H9 (cell line): ENCODE measurements around the gene RMDN2. TPM values are rescaled to one million over a fixed set of nuclear protein-coding genes. Genes with fewer than 3 reads are reported as not detected.

Experiments used
- DNase-seq: peaks from one replicate; pipeline ENCODE4 v3.0.0-alpha.2; 2017
- H2AFZ ChIP-seq: one replicate; pipeline ENCODE4 v1.6.1; 2013; ENCODE audit warnings: mild to moderate bottlenecking, low read length, control low read depth, moderate library complexity
- H2AK5ac ChIP-seq: 2 replicates; pipeline ENCODE4 v1.6.1; 2013; ENCODE audit warnings: low read length, control low read depth, mixed read lengths; ENCODE audit not compliant: insufficient read length
- H2BK120ac ChIP-seq: one replicate; pipeline ENCODE4 v1.6.1; 2013; ENCODE audit warnings: low read depth, mild to moderate bottlenecking, low read length, control low read depth, inconsistent platforms; ENCODE audit not compliant: poor library complexity, severe bottlenecking
- H2BK12ac ChIP-seq: 2 replicates; pipeline ENCODE4 v1.6.1; 2013; ENCODE audit warnings: low read length, control low read depth, mixed read lengths, low read depth; ENCODE audit not compliant: insufficient read length
- H2BK15ac ChIP-seq: 2 replicates; pipeline ENCODE4 v1.6.1; 2013; ENCODE audit warnings: low read depth, low read length, control low read depth
- H2BK20ac ChIP-seq: one replicate; pipeline ENCODE4 v1.6.1; 2013; ENCODE audit warnings: low read depth, mild to moderate bottlenecking, low read length, control low read depth, inconsistent platforms; ENCODE audit not compliant: poor library complexity, severe bottlenecking
- H2BK5ac ChIP-seq: 2 replicates; pipeline ENCODE4 v1.6.1; 2013; ENCODE audit warnings: low read length, control low read depth, mixed read lengths; ENCODE audit not compliant: insufficient read length
- H3K14ac ChIP-seq: 2 replicates; pipeline ENCODE4 v1.6.1; 2013; ENCODE audit warnings: low read length, control low read depth; ENCODE audit not compliant: insufficient read depth
- H3K18ac ChIP-seq: 2 replicates; pipeline ENCODE4 v1.6.1; 2013; ENCODE audit warnings: low read depth, mild to moderate bottlenecking, mixed read lengths, low read length, control low read depth; ENCODE audit not compliant: insufficient read length
- H3K23ac ChIP-seq: 2 replicates; pipeline ENCODE4 v1.6.1; 2013; ENCODE audit warnings: low read length, control low read depth, mixed read lengths, low read depth; ENCODE audit not compliant: insufficient read length
- H3K23me2 ChIP-seq: 2 replicates; pipeline ENCODE4 v1.6.1; 2013; ENCODE audit warnings: low read depth, mild to moderate bottlenecking, mixed read lengths, low read length, control low read depth; ENCODE audit not compliant: insufficient read length, poor library complexity, severe bottlenecking
- H3K27ac ChIP-seq: 2 replicates; pipeline ENCODE4 v1.5.1; 2013; ENCODE audit warnings: low read length, control low read depth, mixed read lengths, low read depth; ENCODE audit not compliant: insufficient read length
- H3K27me3 ChIP-seq: 2 replicates; pipeline ENCODE4 v1.6.1; 2013; ENCODE audit warnings: low read length, control low read depth, inconsistent platforms; ENCODE audit not compliant: insufficient read depth
- H3K4ac ChIP-seq: 2 replicates; pipeline ENCODE4 v1.6.1; 2013; ENCODE audit warnings: low read depth, mild to moderate bottlenecking, control low read depth, inconsistent platforms, low read length, moderate library complexity
- H3K4me1 ChIP-seq: 2 replicates; pipeline ENCODE4 v1.6.1; 2013; ENCODE audit warnings: low read length, control low read depth, inconsistent platforms; ENCODE audit not compliant: insufficient read depth
- H3K4me2 ChIP-seq: 2 replicates; pipeline ENCODE4 v1.6.1; 2013; ENCODE audit warnings: low read length, control low read depth, mixed read lengths; ENCODE audit not compliant: insufficient read length, insufficient read depth
- H3K56ac ChIP-seq: 2 replicates; pipeline ENCODE4 v1.6.1; 2013; ENCODE audit warnings: low read depth, mild to moderate bottlenecking, mixed read lengths, low read length, control low read depth; ENCODE audit not compliant: insufficient read length
- H3K79me1 ChIP-seq: 2 replicates; pipeline ENCODE4 v1.6.1; 2013; ENCODE audit warnings: low read depth, mild to moderate bottlenecking, moderate library complexity, low read length, control low read depth, inconsistent platforms; ENCODE audit not compliant: insufficient read depth, poor library complexity, severe bottlenecking
- H3K79me2 ChIP-seq: 2 replicates; pipeline ENCODE4 v1.6.1; 2013; ENCODE audit warnings: low read length, control low read depth, inconsistent platforms; ENCODE audit not compliant: insufficient read depth
- H3K9ac ChIP-seq: 2 replicates; pipeline ENCODE4 v1.6.1; 2013; ENCODE audit warnings: low read length, control low read depth, mixed read lengths; ENCODE audit not compliant: insufficient read length; ENCODE audit errors: extremely low read depth
- H3K9me3 ChIP-seq: one replicate; pipeline ENCODE4 v1.6.1; 2013; ENCODE audit warnings: low read depth, low read length, inconsistent platforms; ENCODE audit not compliant: control insufficient read depth
- H3T11ph ChIP-seq: one replicate; pipeline ENCODE4 v1.6.1; 2013; ENCODE audit warnings: mild to moderate bottlenecking, low read length, control low read depth, inconsistent platforms
- H4K20me1 ChIP-seq: one replicate; pipeline ENCODE4 v1.6.1; 2013; ENCODE audit not compliant: control insufficient read depth, insufficient read length, insufficient read depth
- H4K5ac ChIP-seq: 2 replicates; pipeline ENCODE4 v1.6.1; 2013; ENCODE audit warnings: low read depth, mild to moderate bottlenecking, mixed read lengths, low read length, control low read depth; ENCODE audit not compliant: insufficient read length
- H4K8ac ChIP-seq: replicated peaks from 2 replicates; pipeline ENCODE4 v1.6.1; 2013; ENCODE audit warnings: low read length, control low read depth, mixed read lengths, low read depth; ENCODE audit not compliant: insufficient read length
- H4K91ac ChIP-seq: 2 replicates; pipeline ENCODE4 v1.6.1; 2013; ENCODE audit warnings: low read depth, mild to moderate bottlenecking, moderate library complexity, mixed read lengths, low read length, control low read depth; ENCODE audit not compliant: insufficient read length
- H3K27ac Mint-ChIP-seq, 3 experiments: 2 replicates in 2 of 3; 3 replicates in 1 of 3; pipeline ENCODE4 v1.8.0; 2020 to 2021; ENCODE audit warnings: mixed read lengths in 3 of 3, mild to moderate bottlenecking in 1 of 3, moderate library complexity in 1 of 3
- H3K27me3 Mint-ChIP-seq: 2 replicates; pipeline ENCODE4 v1.8.0; 2021; ENCODE audit warnings: low read depth, mild to moderate bottlenecking, moderate library complexity, mixed read lengths
- H3K36me3 Mint-ChIP-seq, 3 experiments: 2 replicates in 2 of 3; 3 replicates in 1 of 3; pipeline ENCODE4 v1.8.0; 2020 to 2021; ENCODE audit warnings: low read depth in 3 of 3, mixed read lengths in 3 of 3; ENCODE audit not compliant: insufficient read depth in 1 of 3
- H3K4me1 Mint-ChIP-seq, 2 experiments: 2 replicates each; pipeline ENCODE4 v1.8.0; 2020; ENCODE audit warnings: mixed read lengths in 2 of 2
- H3K4me3 Mint-ChIP-seq, 2 experiments: 2 replicates in 1 of 2; 3 replicates in 1 of 2; pipeline ENCODE4 v1.8.0; 2020 to 2021; ENCODE audit warnings: mild to moderate bottlenecking in 2 of 2, mixed read lengths in 2 of 2, moderate library complexity in 1 of 2
- H3K9me3 Mint-ChIP-seq, 2 experiments: 2 replicates in 1 of 2; 3 replicates in 1 of 2; pipeline ENCODE4 v1.8.0; 2020; ENCODE audit warnings: mild to moderate bottlenecking in 2 of 2, mixed read lengths in 2 of 2, moderate library complexity in 1 of 2
- CTCF ChIP-seq: fragments of 200-600 bp; sonication (generic); conservative IDR thresholded peaks from 3 replicates; pipeline ENCODE4 v1.8.0; 2021; ENCODE audit warnings: antibody characterized with exemption, mild to moderate bottlenecking
- WGBS: extraction: QIAGEN DNeasy Blood & Tissue Kit; methylation state at CpG from one replicate; pipeline ENCODE4 v1.1.7; 2013; ENCODE audit warnings: missing lambda C conversion rate, low lambda C conversion rate, mixed read lengths; ENCODE audit not compliant: insufficient read length; ENCODE audit errors: extremely low coverage; 5-methylcytosine and 5-hydroxymethylcytosine counted together
- total RNA-seq: library from RNA; stranded (reverse); gene quantifications from 2 replicates; pipeline ENCODE4 v1.2.1, GENCODE V29; 2021

RMDN2 gene
- total RNA-seq, 1 experiment from 2014 or later: 2.8 TPM

- DNase-seq: no peak
- Histone ChIP-seq H2BK20ac (no peak overlapping the region), H3K79me1 (no peaks in the 10 kb centered on the region), H4K5ac (no peak overlapping the region), H3K14ac (no peak overlapping the region), H3K56ac (no peak overlapping the region), H2BK12ac (no peak overlapping the region), H3K4ac (no peak overlapping the region), H2AK5ac (no peak overlapping the region), H4K8ac (no peak overlapping the region), H3K4me1 (no peaks in the 10 kb centered on the region), H3K27ac (no peak overlapping the region), H3T11ph (no peak overlapping the region), H3K18ac (no peak overlapping the region), H3K4me2 (no peak overlapping the region), H2BK120ac (no peak overlapping the region), H2AFZ (no peak overlapping the region), H4K91ac (no peak overlapping the region), H3K79me2 (no peaks in the 10 kb centered on the region), H2BK5ac (no peak overlapping the region), H3K9ac (no peak overlapping the region), H3K9me3 (no peaks in the 10 kb centered on the region), H4K20me1 (no peaks in the 10 kb centered on the region), H2BK15ac (no peak overlapping the region), H3K23me2 (no peaks in the 10 kb centered on the region), H3K23ac (no peak overlapping the region), H3K27me3 (no peaks in the 10 kb centered on the region; the same call in 1 of the 2 replicates)
- WGBS: no CpG with 5 or more reads among the region's 2 CpGs
- H3K4me1 Mint-ChIP-seq: peaks cover 4 to 15% of the 10 kb centered on the region in 2 experiments
- H3K27ac Mint-ChIP-seq: no peak overlapping the region
- peaks cover 12% of the 10 kb centered on the region; the same call in 1 of the 2 replicates for H3K27me3 Mint-ChIP-seq
- no peak overlapping the region for H3K4me3 Mint-ChIP-seq
- peaks cover 0 to under 1% of the 10 kb centered on the region in 2 experiments; a peak in 1 of 5 replicates for H3K9me3 Mint-ChIP-seq
- no peak for TF ChIP-seq CTCF
- H3K36me3 Mint-ChIP-seq: no peaks in the 10 kb centered on the region
Measured at GRCh38 chr2:37919631-37920032, 5.5 kb upstream of the RMDN2 start.
